Measurements from ENCODE around the gene KLHL12.
A peak's percentile ranks its signal among the peaks of the same experiment; 100 is the strongest.

GRCh38 chr1:202852163-202852904, 74.7 kb downstream of the KLHL12 start:
- no peak for TF ChIP-seq EGR1 (IDR thresholded peaks at IDR 0.05; ENCODE audit: low read depth)
- TF ChIP-seq, protein P1, sequence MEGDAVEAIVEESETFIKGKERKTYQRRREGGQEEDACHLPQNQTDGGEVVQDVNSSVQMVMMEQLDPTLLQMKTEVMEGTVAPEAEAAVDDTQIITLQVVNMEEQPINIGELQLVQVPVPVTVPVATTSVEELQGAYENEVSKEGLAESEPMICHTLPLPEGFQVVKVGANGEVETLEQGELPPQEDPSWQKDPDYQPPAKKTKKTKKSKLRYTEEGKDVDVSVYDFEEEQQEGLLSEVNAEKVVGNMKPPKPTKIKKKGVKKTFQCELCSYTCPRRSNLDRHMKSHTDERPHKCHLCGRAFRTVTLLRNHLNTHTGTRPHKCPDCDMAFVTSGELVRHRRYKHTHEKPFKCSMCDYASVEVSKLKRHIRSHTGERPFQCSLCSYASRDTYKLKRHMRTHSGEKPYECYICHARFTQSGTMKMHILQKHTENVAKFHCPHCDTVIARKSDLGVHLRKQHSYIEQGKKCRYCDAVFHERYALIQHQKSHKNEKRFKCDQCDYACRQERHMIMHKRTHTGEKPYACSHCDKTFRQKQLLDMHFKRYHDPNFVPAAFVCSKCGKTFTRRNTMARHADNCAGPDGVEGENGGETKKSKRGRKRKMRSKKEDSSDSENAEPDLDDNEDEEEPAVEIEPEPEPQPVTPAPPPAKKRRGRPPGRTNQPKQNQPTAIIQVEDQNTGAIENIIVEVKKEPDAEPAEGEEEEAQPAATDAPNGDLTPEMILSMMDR (IDR thresholded peaks at IDR 0.05 in 2 of 3, conservative IDR thresholded peaks at IDR 0.05 in 1 of 3; ENCODE audit: borderline replicate concordance in 1 of 3, insufficient read depth in 1 of 3, low read depth in 2 of 3, low read length in 2 of 3) = peak; percentile 74 to 86 (median 84)
